B cell (primary cell): ENCODE data around the gene MYLK4. TPM values are rescaled to one million over a fixed set of nuclear protein-coding genes. Genes with fewer than 3 reads are reported as not detected.

ENCODE experiments used
- ATAC-seq: fragments of 200-7000 bp; cut with Tn5 transposase; one replicate; pipeline ENCODE4 v1.10.0; 2021; ENCODE audit warnings: low read depth, mild to moderate bottlenecking, moderate number of reproducible peaks, moderate library complexity
- CTCF ChIA-PET: fragments of 350-600 bp; sonication (Branson Sonifier 250); formaldehyde crosslinking; loops from one replicate; lab custom pipeline; 2021; ENCODE audit warnings: antibody characterized with exemption, inconsistent platforms; lab: Charles Lee
- POLR2A ChIA-PET: fragments of 350-600 bp; sonication (Branson Sonifier 250); formaldehyde crosslinking; loops from one replicate; lab custom pipeline; 2021; ENCODE audit warnings: antibody characterized with exemption; lab: Charles Lee
- DNase-seq: peaks from one replicate; pipeline ENCODE4 v3.0.0; 2013
- H2AFZ ChIP-seq: 2 replicates; pipeline ENCODE4 v1.6.1; 2012; ENCODE audit warnings: mild to moderate bottlenecking, low read depth, low read length; ENCODE audit not compliant: insufficient read depth, poor library complexity, severe bottlenecking
- H3K27ac ChIP-seq, 2 donors: 1 replicate in 1 of 2; 2 replicates in 1 of 2; pipeline ENCODE4 v1.5.1; 2012 to 2013; ENCODE audit warnings: low read length in 2 of 2, mild to moderate bottlenecking in 2 of 2, moderate library complexity in 1 of 2
- H3K27me3 ChIP-seq, 4 experiments: fragments of 200-600 bp in 1 of 4; sonication (generic) in 1 of 4; replicated peaks in 1 of 4; 1 replicate in 2 of 4; 2 replicates in 2 of 4; pipeline versions ENCODE4 v1.6.1 to v1.7.0; 2013 to 2016; ENCODE audit warnings: low read length in 3 of 4, mild to moderate bottlenecking in 2 of 4, mixed read lengths in 1 of 4, moderate library complexity in 1 of 4; ENCODE audit not compliant: insufficient read depth in 4 of 4, control insufficient read depth in 3 of 4; ENCODE audit errors: control extremely low read depth in 1 of 4
- H3K36me3 ChIP-seq, 2 experiments: replicated peaks in 1 of 2; 1 replicate in 1 of 2; 2 replicates in 1 of 2; pipeline versions ENCODE4 v1.6.1 to v1.7.1; 2013; ENCODE audit warnings: low read length in 1 of 2; ENCODE audit not compliant: insufficient read depth in 2 of 2, control insufficient read depth in 1 of 2; ENCODE audit errors: control extremely low read depth in 1 of 2, extremely low read depth in 1 of 2
- H3K4me1 ChIP-seq, 2 donors: fragments of 200-600 bp in 1 of 2; sonication (generic) in 1 of 2; 1 replicate in 1 of 2; 2 replicates in 1 of 2; pipeline versions ENCODE4 v1.5.1 to v1.6.1; 2013 to 2017; ENCODE audit warnings: low read length in 2 of 2; ENCODE audit not compliant: control insufficient read depth in 2 of 2, insufficient read depth in 2 of 2
- H3K4me2 ChIP-seq: replicated peaks from 2 replicates; pipeline ENCODE3; 2012; ENCODE audit warnings: mild to moderate bottlenecking, low read depth, low read length; ENCODE audit not compliant: poor library complexity, severe bottlenecking
- H3K4me3 ChIP-seq, 5 experiments: fragments of 200-600 bp in 1 of 5; sonication (generic) in 1 of 5; 1 replicate in 3 of 5; 2 replicates in 2 of 5; pipeline versions ENCODE4 v1.5.1 to v1.7.0; 2011 to 2016; ENCODE audit warnings: low read length in 4 of 5, mild to moderate bottlenecking in 4 of 5, low read depth in 2 of 5, control low read depth in 1 of 5, moderate library complexity in 1 of 5; ENCODE audit not compliant: insufficient read depth in 1 of 5; ENCODE audit errors: control extremely low read depth in 1 of 5, extremely low read depth in 1 of 5
- H3K79me2 ChIP-seq: fragments of 200-600 bp; sonication (generic); one replicate; pipeline ENCODE4 v1.6.0; 2016; ENCODE audit warnings: low read length; ENCODE audit not compliant: control insufficient read depth, insufficient read depth
- H3K9ac ChIP-seq: fragments of 200-600 bp; sonication (generic); 2 replicates; pipeline ENCODE4 v1.6.1; 2017; ENCODE audit warnings: mild to moderate bottlenecking, low read length, moderate library complexity
- H3K9me3 ChIP-seq, 3 donors: one replicate each; pipeline versions ENCODE4 v1.6.1 to v1.7.1; 2013; ENCODE audit warnings: low read length in 2 of 3; ENCODE audit not compliant: control insufficient read depth in 2 of 3, insufficient read depth in 1 of 3; ENCODE audit errors: control extremely low read depth in 1 of 3
- H4K20me1 ChIP-seq: 2 replicates; pipeline ENCODE4 v1.6.0; 2012; ENCODE audit warnings: mild to moderate bottlenecking, low read length; ENCODE audit not compliant: insufficient read depth, control insufficient read depth, poor library complexity, severe bottlenecking
- H3K27ac Mint-ChIP-seq: one replicate; pipeline ENCODE4 v1.8.0; 2021; ENCODE audit warnings: mixed read lengths
- H3K27me3 Mint-ChIP-seq: one replicate; pipeline ENCODE4 v1.8.0; 2021; ENCODE audit warnings: mixed read lengths
- H3K4me1 Mint-ChIP-seq: one replicate; pipeline ENCODE4 v1.8.0; 2021; ENCODE audit warnings: mixed read lengths
- H3K4me3 Mint-ChIP-seq: one replicate; pipeline ENCODE4 v1.8.0; 2021; ENCODE audit warnings: mixed read lengths
- H3K9me3 Mint-ChIP-seq: one replicate; pipeline ENCODE4 v1.8.0; 2022; ENCODE audit warnings: mixed read lengths; ENCODE audit not compliant: insufficient read depth
- CTCF ChIP-seq: fragments of 200-600 bp; IDR thresholded peaks from one replicate; pipeline ENCODE4 v1.8.0; 2022; ENCODE audit warnings: antibody characterized with exemption, mild to moderate bottlenecking
- EZH2 ChIP-seq: IDR thresholded peaks from 2 replicates; pipeline ENCODE4 v1.6.1; 2012; ENCODE audit warnings: borderline replicate concordance, low read depth, mild to moderate bottlenecking, moderate library complexity, low read length; ENCODE audit not compliant: insufficient read depth, poor library complexity, severe bottlenecking
- WGBS: methylation state at CpG from one replicate; pipeline ENCODE4 v1.1.5; 2013; ENCODE audit warnings: missing lambda C conversion rate; ENCODE audit not compliant: insufficient coverage; 5-methylcytosine and 5-hydroxymethylcytosine counted together
- intact Hi-C: fragments of 100-400 bp; cut with micrococcal nuclease; formaldehyde crosslinking; loops from one replicate; pipeline ENCODE4 v1.10.0; 2022
- polyA plus RNA-seq: library from polyadenylated mRNA; depleted of rRNA; stranded (reverse); fragments of >200 nt; gene quantifications from 2 replicates; pipeline ENCODE4 v1.2.3, GENCODE V29; 2012
- total RNA-seq, 2 donors: library from RNA; stranded (reverse); fragments of 120-200 nt in 1 of 2; gene quantifications; 1 replicate in 1 of 2; 2 replicates in 1 of 2; pipeline versions ENCODE4 v1.2.3 to v1.2.4, GENCODE V29; 2013 to 2022

Gene MYLK4
- total and polyA plus RNA-seq, 2 donors (not counting 1 experiment from before 2014, with no cell fraction given) = 0.51 to 1.2 TPM

- no peaks in the 10 kb centered on the region for H3K79me2 ChIP-seq
- H3K27ac ChIP-seq = no peak overlapping the region
- DNase-seq (no peak), ATAC-seq (no peak)
- CTCF ChIA-PET = no interaction called here
- H3K27me3 Mint-ChIP-seq = peaks cover 3% of the 10 kb centered on the region
- H3K4me3 ChIP-seq = no peak overlapping the region
- POLR2A ChIA-PET = no interaction called here
- H3K27me3 ChIP-seq = no peaks in the 10 kb centered on the region
- no peak overlapping the region for H3K9ac ChIP-seq
- intact Hi-C loops = no loop called here
- no peaks in the 10 kb centered on the region for H3K9me3 Mint-ChIP-seq
- H3K4me1 ChIP-seq = no peaks in the 10 kb centered on the region
- H4K20me1 ChIP-seq = no peaks in the 10 kb centered on the region
- no peak overlapping the region for H3K4me2 ChIP-seq
- WGBS = 97% methylated on average over 6 of the region's 7 CpGs
- H3K27ac Mint-ChIP-seq = no peak overlapping the region
- no peaks in the 10 kb centered on the region for H3K9me3 ChIP-seq
- H3K36me3 ChIP-seq = no peaks in the 10 kb centered on the region
- H3K4me1 Mint-ChIP-seq = no peaks in the 10 kb centered on the region
- no peak for TF ChIP-seq EZH2
- TF ChIP-seq CTCF = no peak
- no peak overlapping the region for H3K4me3 Mint-ChIP-seq
- H2AFZ ChIP-seq = no peak overlapping the region
These were observed 83.1 kb downstream of the MYLK4 start for GRCh38 chr6:2667617-2668016.

- POLR2A ChIA-PET = no interaction called here
- Mint-ChIP-seq H3K4me3 (no peak overlapping the region), H3K27ac (no peak overlapping the region), H3K4me1 (no peaks in the 10 kb centered on the region), H3K27me3 (peaks cover 3% of the 10 kb centered on the region), H3K9me3 (no peaks in the 10 kb centered on the region)
- H3K9me3 ChIP-seq = no peaks in the 10 kb centered on the region
- H3K27me3 ChIP-seq = no peaks in the 10 kb centered on the region
- H4K20me1 ChIP-seq = no peaks in the 10 kb centered on the region
- no peak overlapping the region for H2AFZ ChIP-seq
- DNase-seq = no peak
- no peak overlapping the region for H3K4me2 ChIP-seq
- H3K4me1 ChIP-seq = no peaks in the 10 kb centered on the region
- no peak overlapping the region for H3K27ac ChIP-seq
- TF ChIP-seq EZH2 (no peak), CTCF (no peak)
- H3K36me3 ChIP-seq = no peaks in the 10 kb centered on the region
- H3K79me2 ChIP-seq = no peaks in the 10 kb centered on the region
- CTCF ChIA-PET = no interaction called here
- ATAC-seq = no peak
- no peak overlapping the region for H3K9ac ChIP-seq
- intact Hi-C loops = no loop called here
- 50% methylated on average over 4 of the region's 6 CpGs for WGBS
- no peak overlapping the region for H3K4me3 ChIP-seq
These were observed 83.7 kb downstream of the MYLK4 start for GRCh38 chr6:2666906-2667575.
